Activated B cell treated with CpG ODN at 0.5 μM for 24 hours (primary cell): ENCODE results near the gene FGF1. TPM values are rescaled to one million over a fixed set of nuclear protein-coding genes. Genes with fewer than 3 reads are reported as not detected.

ENCODE experiments used
- ATAC-seq: fragments of 200-7000 bp; cut with Tn5 transposase; one replicate; pipeline ENCODE4 v1.10.0; 2021; ENCODE audit warnings: low read depth, mild to moderate bottlenecking, moderate library complexity
- CTCF ChIA-PET: fragments of 350-600 bp; sonication (Branson Sonifier 250); formaldehyde crosslinking; loops from one replicate; lab custom pipeline; 2021; ENCODE audit warnings: antibody characterized with exemption; lab: Charles Lee
- POLR2A ChIA-PET: fragments of 350-600 bp; sonication (Branson Sonifier 250); formaldehyde crosslinking; loops from one replicate; lab custom pipeline; 2021; ENCODE audit warnings: antibody characterized with exemption; lab: Charles Lee
- DNase-seq: peaks from one replicate; pipeline ENCODE4 v3.0.0; 2022
- H3K27ac Mint-ChIP-seq: one replicate; pipeline ENCODE4 v1.8.0; 2020; ENCODE audit warnings: mixed read lengths
- H3K27me3 Mint-ChIP-seq: one replicate; pipeline ENCODE4 v1.8.0; 2021; ENCODE audit warnings: mixed read lengths
- H3K36me3 Mint-ChIP-seq: one replicate; pipeline ENCODE4 v1.8.0; 2021; ENCODE audit warnings: low read depth, mixed read lengths
- H3K4me1 Mint-ChIP-seq: one replicate; pipeline ENCODE4 v1.8.0; 2021; ENCODE audit warnings: mixed read lengths
- H3K4me3 Mint-ChIP-seq: one replicate; pipeline ENCODE4 v1.8.0; 2020; ENCODE audit warnings: mild to moderate bottlenecking, mixed read lengths
- H3K9me3 Mint-ChIP-seq: one replicate; pipeline ENCODE4 v1.8.0; 2020; ENCODE audit warnings: mixed read lengths
- CTCF ChIP-seq: fragments of 200-600 bp; IDR thresholded peaks from one replicate; pipeline ENCODE4 v1.8.0; 2022; ENCODE audit warnings: antibody characterized with exemption, mild to moderate bottlenecking
- intact Hi-C: fragments of 100-400 bp; cut with micrococcal nuclease; formaldehyde crosslinking; loops from one replicate; pipeline ENCODE4 v1.15.1; 2024
- total RNA-seq: library from RNA; stranded (reverse); gene quantifications from 2 replicates; pipeline ENCODE4 v1.2.3, GENCODE V29; 2022

FGF1 gene
- not detected in 2 replicates for total RNA-seq

- H3K27ac Mint-ChIP-seq = no peak within 1 kb of the TSS
- no peaks in the 10 kb centered on the region for H3K9me3 Mint-ChIP-seq
- no peak for ATAC-seq
- intact Hi-C loops = no loop called here
- no peak within 1 kb of the TSS for H3K4me3 Mint-ChIP-seq
- no peak for TF ChIP-seq CTCF
- peaks cover 4% of the 10 kb centered on the region for H3K27me3 Mint-ChIP-seq
- DNase-seq = no peak
- ChIA-PET POLR2A (no interaction called here), CTCF (no interaction called here)
- no peaks in the 10 kb centered on the region for H3K36me3 Mint-ChIP-seq
- H3K4me1 Mint-ChIP-seq = no peaks in the 10 kb centered on the region
Observed at GRCh38 chr5:142685418-142686209, at the start of gene FGF1. Gene FGF1 (minus strand): TSS chr5:142686090. CDS start chr5:142614127, 71,963 bp downstream.

- Mint-ChIP-seq H3K36me3 (no peaks in the 10 kb centered on the region), H3K27me3 (peaks cover 13% of the 10 kb centered on the region), H3K9me3 (no peaks in the 10 kb centered on the region), H3K4me1 (no peaks in the 10 kb centered on the region), H3K27ac (no peak overlapping the region), H3K4me3 (no peak overlapping the region)
- ATAC-seq (no peak), DNase-seq (no peak)
- no peak for TF ChIP-seq CTCF
- intact Hi-C loops = no loop called here
- CTCF ChIA-PET = interaction anchor here (0.6 kb wide), 2 partner anchors 10 to 139 kb away, joined by 3 read pairs; no protein-coding TSS in a partner anchor
- POLR2A ChIA-PET = no interaction called here
Observed at GRCh38 chr5:142727735-142728047, 41.8 kb upstream of the FGF1 start.

GRCh38 chr5:142726188-142726731 lies 40.4 kb upstream of the FGF1 start:
- H3K9me3 Mint-ChIP-seq = no peaks in the 10 kb centered on the region

GRCh38 chr5:142725231-142726187 lies 39.6 kb upstream of the FGF1 start:
- Mint-ChIP-seq H3K4me3 (no peak overlapping the region), H3K9me3 (no peaks in the 10 kb centered on the region), H3K4me1 (no peaks in the 10 kb centered on the region), H3K36me3 (no peaks in the 10 kb centered on the region), H3K27ac (no peak overlapping the region), H3K27me3 (peaks cover 14% of the 10 kb centered on the region)
- TF ChIP-seq CTCF = no peak
- no peak for ATAC-seq
- no peak for DNase-seq
- POLR2A ChIA-PET = no interaction called here
- intact Hi-C loops = no loop called here
- CTCF ChIA-PET = no interaction called here

More at GRCh38 chr5:142726188-142726731, 40.4 kb upstream of the FGF1 start:
- no peak overlapping the region for H3K27ac Mint-ChIP-seq
- ATAC-seq (no peak), DNase-seq (no peak)
- POLR2A ChIA-PET = no interaction called here
- no peaks in the 10 kb centered on the region for H3K4me1 Mint-ChIP-seq
- H3K27me3 Mint-ChIP-seq = peaks cover 16% of the 10 kb centered on the region
- TF ChIP-seq CTCF = no peak
- no peak overlapping the region for H3K4me3 Mint-ChIP-seq
- CTCF ChIA-PET = no interaction called here
- H3K36me3 Mint-ChIP-seq = no peaks in the 10 kb centered on the region
- intact Hi-C loops = no loop called here

GRCh38 chr5:142724821-142725220 lies 38.9 kb upstream of the FGF1 start:
- no peak for TF ChIP-seq CTCF
- DNase-seq = no peak
- H3K27ac Mint-ChIP-seq = no peak overlapping the region
- ChIA-PET POLR2A (no interaction called here), CTCF (no interaction called here)
- H3K36me3 Mint-ChIP-seq = no peaks in the 10 kb centered on the region
- intact Hi-C loops = no loop called here
- ATAC-seq = no peak
- no peak overlapping the region for H3K4me3 Mint-ChIP-seq
- H3K4me1 Mint-ChIP-seq = no peaks in the 10 kb centered on the region
- no peaks in the 10 kb centered on the region for H3K9me3 Mint-ChIP-seq
- H3K27me3 Mint-ChIP-seq = peaks cover 16% of the 10 kb centered on the region
